ENCODE results near the gene CSNK2A1.
"Not testable (repeated sequence)": the region's sequence is repeated elsewhere in the genome, so short reads cannot be mapped to it uniquely, and the experiment has no call there.

The CSNK2A1 gene

DNA sequence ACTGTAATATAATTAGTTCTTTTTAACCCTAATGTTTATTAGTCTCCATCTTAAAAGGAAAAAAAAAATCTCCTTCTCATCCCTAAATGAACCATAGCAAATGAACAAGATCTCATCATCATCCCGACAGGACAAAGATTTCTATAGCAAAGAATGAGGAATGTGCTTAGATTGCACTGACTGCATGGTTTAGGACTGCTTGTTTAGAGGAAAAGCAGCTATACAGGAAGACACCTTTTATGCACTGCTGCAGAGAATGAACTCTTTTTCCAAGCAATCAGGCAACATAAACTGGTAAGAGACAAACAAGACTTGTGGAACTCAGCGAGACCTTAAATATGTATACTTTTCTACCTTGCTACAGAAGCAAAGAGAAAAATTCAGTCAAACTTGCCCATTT, 26.8 kb downstream of the CSNK2A1 start:
- H3K27me3 ChIP-seq (ENCODE audit: control insufficient read depth, insufficient read depth, low read length) = no peaks in the 10 kb centered on the region
- no peaks in the 10 kb centered on the region for H3K36me3 ChIP-seq (ENCODE audit: control insufficient read depth, insufficient read depth, low read length)
- H3K27ac ChIP-seq (ENCODE audit: low read depth, low read length) = no peak overlapping the region
- H3K4me3 ChIP-seq (ENCODE audit: low read length) = no peak overlapping the region
- H3K4me1 ChIP-seq (ENCODE audit: control insufficient read depth, insufficient read depth, low read length) = peaks cover 2% of the 10 kb centered on the region
- no peak overlapping the region for H3K9ac ChIP-seq (ENCODE audit: low read length)

GRCh38 chr20:515696-516095, 27.9 kb downstream of the CSNK2A1 start:
- H3K4me1 ChIP-seq (ENCODE audit: control insufficient read depth, insufficient read depth, low read length) = peaks cover 2% of the 10 kb centered on the region
- H3K36me3 ChIP-seq (ENCODE audit: control insufficient read depth, insufficient read depth, low read length) = no peaks in the 10 kb centered on the region
- no peak overlapping the region for H3K9ac ChIP-seq (ENCODE audit: low read length)
- H3K27me3 ChIP-seq (ENCODE audit: control insufficient read depth, insufficient read depth, low read length) = no peaks in the 10 kb centered on the region
- H3K27ac ChIP-seq (ENCODE audit: low read depth, low read length) = no peak overlapping the region
- no peak overlapping the region for H3K4me3 ChIP-seq (ENCODE audit: low read length)

DNA sequence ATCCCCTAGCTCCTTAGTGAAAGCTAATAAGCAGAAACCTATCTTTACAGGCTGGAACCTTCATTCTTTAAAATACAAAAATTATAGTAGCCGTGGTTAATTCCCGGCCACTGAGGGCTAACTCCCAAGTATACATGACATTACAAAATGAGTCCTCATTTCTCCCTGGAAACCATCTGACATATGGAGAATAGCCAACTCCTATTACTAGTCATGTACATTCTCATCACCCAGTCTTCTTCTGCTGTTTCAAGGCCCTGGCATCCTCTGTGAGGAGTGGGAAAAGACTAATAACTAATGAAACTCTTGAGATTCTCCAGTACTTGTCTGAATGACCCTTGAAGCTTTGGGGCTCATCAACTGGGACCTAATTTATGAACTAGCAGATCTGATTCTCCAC, 30.2 kb downstream of the CSNK2A1 start:
- Histone ChIP-seq H3K36me3 (ENCODE audit: control insufficient read depth, insufficient read depth, low read length) (no peaks in the 10 kb centered on the region), H3K4me1 (ENCODE audit: control insufficient read depth, insufficient read depth, low read length) (peaks cover 2% of the 10 kb centered on the region), H3K4me3 (ENCODE audit: low read length) (no peak overlapping the region), H3K27me3 (ENCODE audit: control insufficient read depth, insufficient read depth, low read length) (no peaks in the 10 kb centered on the region), H3K27ac (ENCODE audit: low read depth, low read length) (no peak overlapping the region), H3K9ac (ENCODE audit: low read length) (no peak overlapping the region)

- not testable (repeated sequence) for H3K27me3 ChIP-seq (ENCODE audit: control insufficient read depth, insufficient read depth, low read length); H3K4me3 ChIP-seq (ENCODE audit: low read length); H3K4me1 ChIP-seq (ENCODE audit: control insufficient read depth, insufficient read depth, low read length); H3K9ac ChIP-seq (ENCODE audit: low read length); H3K27ac ChIP-seq (ENCODE audit: low read depth, low read length)
- H3K36me3 ChIP-seq (ENCODE audit: control insufficient read depth, insufficient read depth, low read length) = peaks cover 13% of the 10 kb centered on the region
These were observed 33.1 kb downstream of the CSNK2A1 start for GRCh38 chr20:510328-511057.

DNA sequence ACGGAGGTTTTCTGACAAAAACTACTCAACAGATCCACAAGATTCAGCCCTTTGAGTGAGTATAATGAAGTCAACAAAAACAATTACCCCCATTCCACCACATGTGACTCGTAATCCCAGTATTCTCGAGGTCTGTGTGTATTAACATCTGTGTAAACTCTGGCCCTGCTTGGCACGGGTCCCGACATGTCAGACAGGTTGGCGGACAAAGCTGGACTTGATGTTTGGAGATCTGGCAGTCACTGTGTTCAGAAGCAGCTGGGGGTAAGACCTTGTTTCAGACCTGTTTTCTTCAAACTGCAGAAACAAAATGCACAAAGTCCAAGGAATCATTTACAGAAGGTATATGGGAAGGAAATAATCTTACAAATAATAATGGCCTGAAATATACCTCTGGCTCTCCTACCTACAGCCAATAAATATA, 35.2 kb downstream of the CSNK2A1 start:
- not testable (repeated sequence) for H3K4me1 ChIP-seq (ENCODE audit: control insufficient read depth, insufficient read depth, low read length)

GRCh38 chr20:507761-508332, 35.7 kb downstream of the CSNK2A1 start:
- no peak overlapping the region for H3K4me3 ChIP-seq (ENCODE audit: low read length)
- peaks cover 14% of the 10 kb centered on the region for H3K36me3 ChIP-seq (ENCODE audit: control insufficient read depth, insufficient read depth, low read length)
- peaks cover 3% of the 10 kb centered on the region for H3K4me1 ChIP-seq (ENCODE audit: control insufficient read depth, insufficient read depth, low read length)
- no peak overlapping the region for H3K27ac ChIP-seq (ENCODE audit: low read depth, low read length)
- H3K9ac ChIP-seq (ENCODE audit: low read length) = no peak overlapping the region
- H3K27me3 ChIP-seq (ENCODE audit: control insufficient read depth, insufficient read depth, low read length) = no peaks in the 10 kb centered on the region

More for the DNA sequence above, 35.2 kb downstream of the CSNK2A1 start:
- not testable (repeated sequence) for H3K27ac ChIP-seq (ENCODE audit: low read depth, low read length); H3K27me3 ChIP-seq (ENCODE audit: control insufficient read depth, insufficient read depth, low read length); H3K9ac ChIP-seq (ENCODE audit: low read length); H3K4me3 ChIP-seq (ENCODE audit: low read length)
- peaks cover 13% of the 10 kb centered on the region for H3K36me3 ChIP-seq (ENCODE audit: control insufficient read depth, insufficient read depth, low read length)

GRCh38 chr20:507006-507758, 36.4 kb downstream of the CSNK2A1 start:
- no peak overlapping the region for H3K27ac ChIP-seq (ENCODE audit: low read depth, low read length)
- H3K27me3 ChIP-seq (ENCODE audit: control insufficient read depth, insufficient read depth, low read length) = no peaks in the 10 kb centered on the region
- H3K36me3 ChIP-seq (ENCODE audit: control insufficient read depth, insufficient read depth, low read length) = peaks cover 16% of the 10 kb centered on the region
- no peak overlapping the region for H3K4me3 ChIP-seq (ENCODE audit: low read length)
- no peak overlapping the region for H3K9ac ChIP-seq (ENCODE audit: low read length)
- peaks cover 3% of the 10 kb centered on the region for H3K4me1 ChIP-seq (ENCODE audit: control insufficient read depth, insufficient read depth, low read length)

DNA sequence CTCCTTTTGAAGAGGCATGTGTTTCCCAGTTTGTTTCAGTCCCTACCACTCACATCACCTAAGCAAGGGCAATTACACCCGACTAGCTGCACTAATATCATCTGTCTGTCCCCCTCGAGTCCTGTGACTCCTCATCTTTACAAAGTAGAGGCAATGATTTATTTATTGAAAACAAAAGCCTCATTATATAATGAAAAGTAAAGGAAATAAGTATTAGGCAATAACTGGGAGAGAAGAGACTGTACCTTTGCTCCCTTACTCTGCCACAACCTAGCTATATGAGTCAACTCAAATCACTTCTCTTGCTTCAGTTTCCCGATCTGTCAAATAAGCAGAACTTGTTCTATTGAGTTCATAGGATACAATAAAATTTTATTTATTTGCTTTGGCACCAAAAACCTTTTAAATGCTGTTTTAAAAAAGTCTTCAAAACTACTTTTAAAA, 38.9 kb downstream of the CSNK2A1 start:
- peaks cover 16% of the 10 kb centered on the region for H3K36me3 ChIP-seq (ENCODE audit: control insufficient read depth, insufficient read depth, low read length)
- no peak overlapping the region for H3K4me3 ChIP-seq (ENCODE audit: low read length)
- peaks cover 3% of the 10 kb centered on the region for H3K4me1 ChIP-seq (ENCODE audit: control insufficient read depth, insufficient read depth, low read length)
- H3K9ac ChIP-seq (ENCODE audit: low read length) = no peak overlapping the region
- H3K27ac ChIP-seq (ENCODE audit: low read depth, low read length) = no peak overlapping the region
- H3K27me3 ChIP-seq (ENCODE audit: control insufficient read depth, insufficient read depth, low read length) = no peaks in the 10 kb centered on the region

- no peak overlapping the region for H3K4me3 ChIP-seq (ENCODE audit: low read length)
- H3K27ac ChIP-seq (ENCODE audit: low read depth, low read length) = no peak overlapping the region
- H3K27me3 ChIP-seq (ENCODE audit: control insufficient read depth, insufficient read depth, low read length) = no peaks in the 10 kb centered on the region
- no peak overlapping the region for H3K9ac ChIP-seq (ENCODE audit: low read length)
- H3K36me3 ChIP-seq (ENCODE audit: control insufficient read depth, insufficient read depth, low read length) = peaks cover 28% of the 10 kb centered on the region
- H3K4me1 ChIP-seq (ENCODE audit: control insufficient read depth, insufficient read depth, low read length) = peaks cover 2% of the 10 kb centered on the region
These were observed 40.4 kb downstream of the CSNK2A1 start for GRCh38 chr20:503048-503737.

DNA sequence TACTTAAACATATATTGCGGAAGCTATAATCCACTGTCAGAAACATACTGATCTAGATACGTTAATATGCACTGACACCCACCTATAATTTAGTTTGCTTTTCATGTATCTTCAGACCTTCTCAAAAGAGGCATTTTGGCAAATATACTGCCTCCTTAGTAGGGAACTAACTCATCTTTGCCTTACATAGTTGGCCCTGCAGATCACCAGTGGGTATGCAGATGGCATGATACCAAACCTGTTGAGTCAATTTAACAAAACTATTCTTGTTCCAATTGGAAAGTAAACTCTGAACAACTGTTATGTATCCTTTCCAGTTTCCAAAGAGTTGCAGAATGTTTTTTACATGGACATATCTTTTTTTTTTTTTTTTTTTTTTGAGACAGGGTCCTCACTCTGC, 45.6 kb downstream of the CSNK2A1 start:
- H3K36me3 ChIP-seq (ENCODE audit: control insufficient read depth, insufficient read depth, low read length) = peaks cover 21% of the 10 kb centered on the region
- no peaks in the 10 kb centered on the region for H3K4me1 ChIP-seq (ENCODE audit: control insufficient read depth, insufficient read depth, low read length)
- H3K27me3 ChIP-seq (ENCODE audit: control insufficient read depth, insufficient read depth, low read length) = no peaks in the 10 kb centered on the region
- no peak overlapping the region for H3K4me3 ChIP-seq (ENCODE audit: low read length)
- no peak overlapping the region for H3K27ac ChIP-seq (ENCODE audit: low read depth, low read length)
- no peak overlapping the region for H3K9ac ChIP-seq (ENCODE audit: low read length)

DNA sequence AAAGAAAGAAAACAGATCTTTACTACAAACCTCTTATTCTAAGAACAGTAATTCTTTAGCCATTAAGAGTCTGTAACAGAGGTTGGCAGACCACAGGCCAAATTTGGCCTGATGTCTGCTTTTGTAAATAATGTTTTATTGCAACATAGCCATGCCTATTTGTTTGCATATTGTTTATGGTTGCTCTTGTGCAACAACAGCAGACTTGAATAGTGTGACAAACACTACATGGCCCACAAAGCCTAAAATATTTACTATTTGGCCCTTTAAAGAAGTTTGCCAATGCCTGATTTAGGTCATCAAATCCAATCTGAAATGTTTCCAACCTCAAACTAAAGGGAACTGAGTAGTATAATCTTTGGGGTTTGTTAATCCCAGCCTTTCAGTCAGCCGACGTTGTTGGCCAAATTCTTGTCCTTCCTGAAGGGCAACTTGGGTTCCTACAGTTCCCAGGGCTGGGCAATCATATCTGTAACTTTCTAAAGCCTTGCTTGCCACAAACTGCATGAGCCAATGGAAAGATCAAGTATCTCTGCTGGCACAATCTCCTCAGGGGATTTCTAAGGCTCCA, 47.4 kb downstream of the CSNK2A1 start:
- Histone ChIP-seq H3K36me3 (ENCODE audit: control insufficient read depth, insufficient read depth, low read length) (peaks cover 20% of the 10 kb centered on the region), H3K27ac (ENCODE audit: low read depth, low read length) (no peak overlapping the region), H3K4me3 (ENCODE audit: low read length) (no peak overlapping the region), H3K4me1 (ENCODE audit: control insufficient read depth, insufficient read depth, low read length) (no peaks in the 10 kb centered on the region), H3K27me3 (ENCODE audit: control insufficient read depth, insufficient read depth, low read length) (no peaks in the 10 kb centered on the region), H3K9ac (ENCODE audit: low read length) (no peak overlapping the region)

DNA sequence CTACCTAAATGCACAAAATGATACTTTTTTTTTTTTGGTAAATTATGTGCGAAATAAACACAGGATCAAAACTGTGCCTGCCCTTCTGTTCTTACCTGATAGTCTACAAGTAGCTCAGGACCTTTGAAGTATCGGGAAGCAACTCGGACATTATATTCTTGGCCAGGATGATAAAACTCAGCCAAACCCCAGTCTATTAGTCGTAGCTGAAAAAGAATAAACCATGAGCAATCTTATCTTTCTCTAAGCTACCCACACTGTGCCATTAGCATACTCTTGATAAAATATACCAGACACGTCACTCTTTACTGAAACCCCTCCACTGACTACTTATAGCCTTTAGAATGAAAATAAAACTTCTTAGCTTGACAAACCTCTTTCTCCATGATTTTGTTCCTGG, 51.4 kb downstream of the CSNK2A1 start:
- H3K9ac ChIP-seq (ENCODE audit: low read length) = no peak overlapping the region
- no peak overlapping the region for H3K27ac ChIP-seq (ENCODE audit: low read depth, low read length)
- no peak overlapping the region for H3K4me3 ChIP-seq (ENCODE audit: low read length)
- peaks cover 20% of the 10 kb centered on the region for H3K36me3 ChIP-seq (ENCODE audit: control insufficient read depth, insufficient read depth, low read length)
- H3K27me3 ChIP-seq (ENCODE audit: control insufficient read depth, insufficient read depth, low read length) = no peaks in the 10 kb centered on the region
- no peaks in the 10 kb centered on the region for H3K4me1 ChIP-seq (ENCODE audit: control insufficient read depth, insufficient read depth, low read length)
